HCT116 (cell line): ENCODE measurements around the gene CPNE8. TPM values are rescaled to one million over a fixed set of nuclear protein-coding genes. Genes with fewer than 3 reads are reported as not detected.

Source experiments
- ATAC-seq: fragments of 200-7000 bp; cut with Tn5 transposase; 2 replicates; pipeline ENCODE4 v1.9.1; 2020; ENCODE audit warnings: mild to moderate bottlenecking, moderate library complexity
- BruUV-seq: library from RNA; stranded (reverse); fragments of 400-500 nt; replicated peaks from 2 replicates; lab custom pipeline; 2021; lab: Mats Ljungman, UMichigan
- CTCF ChIA-PET: fragments of 300-600 bp; sonication (Branson Sonifier 250); formaldehyde crosslinking; loops from one replicate; lab custom pipeline; 2021; ENCODE audit warnings: antibody characterized with exemption; lab: Charles Lee
- POLR2A ChIA-PET: fragments of 300-600, 350-600 bp; sonication (Branson Sonifier 250); formaldehyde crosslinking; loops from one replicate; lab custom pipeline; 2021; ENCODE audit warnings: antibody characterized with exemption; lab: Charles Lee
- RAD21 ChIA-PET, 2 experiments: fragments of 300-600 bp; sonication (Branson Sonifier 250); formaldehyde crosslinking; loops; one replicate each; lab custom pipeline; 2023; ENCODE audit warnings: low total read pairs in 2 of 2; ENCODE audit not compliant: uncharacterized antibody in 2 of 2, unreplicated experiment in 2 of 2, low non-redundant PET in 1 of 2; lab: Charles Lee
- DNase-seq: peaks from one replicate; pipeline ENCODE4 v3.0.0-alpha.2; 2010; ENCODE audit warnings: low read depth, low spot score
- H2AFZ ChIP-seq: fragments of 200-600 bp; shearing (Covaris generic), sonication (generic); 2 replicates; pipeline ENCODE4 v1.6.1; 2017; ENCODE audit warnings: low read depth, mixed run types, mixed read lengths, antibody characterized with exemption, low read length; ENCODE audit not compliant: poor library complexity, severe bottlenecking
- H3K27ac ChIP-seq: 2 replicates; pipeline ENCODE4 v1.5.1; 2012; ENCODE audit warnings: low read depth, low read length
- H3K27me3 ChIP-seq: fragments of 200-600 bp; sonication (generic); 2 replicates; pipeline ENCODE4 v1.6.1; 2016; ENCODE audit warnings: mixed run types, low read length, mixed read lengths; ENCODE audit not compliant: insufficient read depth
- H3K36me3 ChIP-seq, 2 experiments: fragments of 200-500 bp in 1 of 2; fragments of 200-600 bp in 1 of 2; sonication (Bioruptor generic) in 1 of 2; sonication (generic) in 1 of 2; 2 replicates each; pipeline versions ENCODE4 v1.5.1 to v1.6.1; 2014 to 2016; ENCODE audit warnings: low read length in 2 of 2, inconsistent platforms in 1 of 2, mixed read lengths in 1 of 2, mixed run types in 1 of 2; ENCODE audit not compliant: insufficient read depth in 2 of 2, control insufficient read depth in 1 of 2
- H3K4me1 ChIP-seq, 2 experiments: fragments of 200-600 bp in 1 of 2; sonication (generic) in 1 of 2; 2 replicates each; pipeline versions ENCODE4 v1.5.1 to v1.6.1; 2012 to 2017; ENCODE audit warnings: low read length in 2 of 2, inconsistent platforms in 1 of 2, mild to moderate bottlenecking in 1 of 2, mixed read lengths in 1 of 2, mixed run types in 1 of 2, moderate library complexity in 1 of 2; ENCODE audit not compliant: insufficient read depth in 2 of 2, control insufficient read depth in 1 of 2
- H3K4me2 ChIP-seq: fragments of 200-600 bp; sonication (generic); 2 replicates; pipeline ENCODE4 v1.6.1; 2017; ENCODE audit warnings: mixed run types, low read length, mixed read lengths
- H3K4me3 ChIP-seq, 2 experiments: fragments of 200-600 bp in 1 of 2; sonication (generic) in 1 of 2; replicated peaks in 1 of 2; 2 replicates each; pipeline ENCODE4 v1.5.1; 2011 to 2016; ENCODE audit warnings: low read length in 2 of 2, control low read depth in 1 of 2, low read depth in 1 of 2, mild to moderate bottlenecking in 1 of 2, mixed read lengths in 1 of 2, mixed run types in 1 of 2
- H3K79me2 ChIP-seq: fragments of 200-600 bp; sonication (generic); 2 replicates; pipeline ENCODE4 v1.6.1; 2017; ENCODE audit warnings: mild to moderate bottlenecking, mixed run types, low read length, moderate library complexity, mixed read lengths; ENCODE audit not compliant: insufficient read depth
- H3K9ac ChIP-seq: fragments of 200-600 bp; sonication (generic); 2 replicates; pipeline ENCODE4 v1.6.1; 2016; ENCODE audit warnings: low read length, mixed read lengths
- H3K9me2 ChIP-seq: fragments of 200-600 bp; sonication (generic), shearing (Covaris generic); 2 replicates; pipeline ENCODE4 v1.6.1; 2017; ENCODE audit warnings: mixed run types, mild to moderate bottlenecking, moderate library complexity; ENCODE audit not compliant: insufficient read depth
- H3K9me3 ChIP-seq, 2 experiments: fragments of 200-500 bp in 1 of 2; fragments of 200-600 bp in 1 of 2; sonication (Bioruptor generic) in 1 of 2; sonication (generic) in 1 of 2; 2 replicates each; pipeline ENCODE4 v1.6.1; 2014 to 2017; ENCODE audit warnings: low read length in 2 of 2, mixed read lengths in 2 of 2, inconsistent platforms in 1 of 2, low read depth in 1 of 2, mild to moderate bottlenecking in 1 of 2, mixed run types in 1 of 2, moderate library complexity in 1 of 2; ENCODE audit not compliant: control insufficient read depth in 1 of 2, insufficient read depth in 1 of 2
- H4K20me1 ChIP-seq: fragments of 200-600 bp; sonication (generic), shearing (Covaris generic); 2 replicates; pipeline ENCODE4 v1.6.1; 2017; ENCODE audit warnings: mixed run types, mild to moderate bottlenecking, moderate library complexity; ENCODE audit not compliant: insufficient read depth
- CBX3 ChIP-seq: IDR thresholded peaks from 2 replicates; pipeline ENCODE4 v1.6.1; 2012; ENCODE audit warnings: low read depth
- CEBPB ChIP-seq: IDR thresholded peaks from 2 replicates; pipeline ENCODE4 v1.6.1; 2012; ENCODE audit warnings: low read depth
- EGR1 ChIP-seq: IDR thresholded peaks from 2 replicates; pipeline ENCODE4 v1.6.1; 2012; ENCODE audit warnings: low read depth
- ELF1 ChIP-seq: IDR thresholded peaks from 2 replicates; pipeline ENCODE4 v1.6.1; 2012; ENCODE audit warnings: low read depth, borderline replicate concordance
- EZH2phosphoT487 ChIP-seq: fragments of 200-600 bp; IDR thresholded peaks from 2 replicates; pipeline ENCODE4 v1.6.1; 2018; ENCODE audit warnings: antibody characterized with exemption, borderline replicate concordance
- FOSL1 ChIP-seq: IDR thresholded peaks from 2 replicates; pipeline ENCODE4 v1.6.1; 2012; ENCODE audit warnings: low read depth
- RAD21 ChIP-seq: IDR thresholded peaks from 2 replicates; pipeline ENCODE4 v1.6.1; 2012; ENCODE audit warnings: low read depth, mild to moderate bottlenecking
- REST ChIP-seq: IDR thresholded peaks from 2 replicates; pipeline ENCODE4 v1.6.1; 2012; ENCODE audit warnings: low read depth
- SIN3A ChIP-seq: IDR thresholded peaks from 2 replicates; pipeline ENCODE4 v1.6.1; 2012; ENCODE audit warnings: low read depth
- SRF ChIP-seq: IDR thresholded peaks from 2 replicates; pipeline ENCODE4 v1.6.1; 2012; ENCODE audit warnings: low read depth
- TCF7L2 ChIP-seq: IDR thresholded peaks from 2 replicates; pipeline ENCODE4 v1.7.0; 2011; ENCODE audit warnings: borderline replicate concordance, inconsistent platforms; ENCODE audit not compliant: insufficient read depth, insufficient read length; ENCODE audit errors: extremely low read depth
- YY1 ChIP-seq: IDR thresholded peaks from 2 replicates; pipeline ENCODE4 v1.6.1; 2011; ENCODE audit warnings: low read length, low read depth, moderate library complexity, mild to moderate bottlenecking; ENCODE audit not compliant: insufficient replicate concordance; ENCODE audit errors: extremely low read depth
- intact Hi-C: fragments of 100-400 bp; cut with micrococcal nuclease; formaldehyde crosslinking; loops from 2 replicates; pipeline ENCODE4 v1.10.0; 2022
- total RNA-seq: library from RNA; stranded (reverse); gene quantifications from one replicate; pipeline ENCODE4 v1.2.1, GENCODE V29; 2021; ENCODE audit not compliant: unreplicated experiment
- TF ChIP-seq, protein P1 (sequence below): IDR thresholded peaks from 2 replicates; pipeline ENCODE4 v1.6.1; 2011; ENCODE audit warnings: mild to moderate bottlenecking, low read length, moderate library complexity; ENCODE audit not compliant: insufficient replicate concordance; ENCODE audit errors: extremely low read depth
- TF ChIP-seq, protein P2 (sequence below), 3 experiments: fragments of 200-600 bp in 1 of 3; sonication (generic) in 1 of 3; IDR thresholded peaks in 2 of 3; conservative IDR thresholded peaks in 1 of 3; 2 replicates each; pipeline ENCODE4 v1.5.1; 2012 to 2017; ENCODE audit warnings: low read depth in 2 of 3, low read length in 2 of 3, antibody characterized with exemption in 1 of 3, borderline replicate concordance in 1 of 3, control low read depth in 1 of 3, mild to moderate bottlenecking in 1 of 3, mixed read lengths in 1 of 3, mixed run types in 1 of 3, moderate library complexity in 1 of 3; ENCODE audit not compliant: insufficient read depth in 1 of 3
- TF ChIP-seq, protein P3 (sequence below): IDR thresholded peaks from 2 replicates; pipeline ENCODE4 v1.6.1; 2012

CPNE8 gene
- total RNA-seq, 1 experiment from 2014 or later: 14.2 TPM

GRCh38 chr12:38831715-38832114 lies 73.7 kb downstream of the CPNE8 start:
- no peaks in the 10 kb centered on the region for H3K4me1 ChIP-seq

More at GRCh38 chr12:38831715-38832114, 73.7 kb downstream of the CPNE8 start:
- Histone ChIP-seq H3K9me3 (no peaks in the 10 kb centered on the region), H3K36me3 (no peaks in the 10 kb centered on the region), H4K20me1 (no peaks in the 10 kb centered on the region), H3K9ac (no peak overlapping the region), H3K4me2 (no peak overlapping the region), H3K27ac (no peak overlapping the region), H3K79me2 (no peaks in the 10 kb centered on the region), H2AFZ (no peak overlapping the region), H3K27me3 (no peaks in the 10 kb centered on the region), H3K4me3 (no peak overlapping the region), H3K9me2 (no peaks in the 10 kb centered on the region)
- ChIA-PET POLR2A (no interaction called here), CTCF (no interaction called here), RAD21 (no interaction called here)
- ATAC-seq (no peak), DNase-seq (no peak)
- TF ChIP-seq EZH2phosphoT487 (no peak), TCF7L2 (no peak), SIN3A (no peak), SRF (no peak), REST (no peak), FOSL1 (no peak), CEBPB (no peak), ELF1 (no peak), EGR1 (no peak), CBX3 (no peak), YY1 (no peak), RAD21 (no peak)
- TF ChIP-seq, protein P1, sequence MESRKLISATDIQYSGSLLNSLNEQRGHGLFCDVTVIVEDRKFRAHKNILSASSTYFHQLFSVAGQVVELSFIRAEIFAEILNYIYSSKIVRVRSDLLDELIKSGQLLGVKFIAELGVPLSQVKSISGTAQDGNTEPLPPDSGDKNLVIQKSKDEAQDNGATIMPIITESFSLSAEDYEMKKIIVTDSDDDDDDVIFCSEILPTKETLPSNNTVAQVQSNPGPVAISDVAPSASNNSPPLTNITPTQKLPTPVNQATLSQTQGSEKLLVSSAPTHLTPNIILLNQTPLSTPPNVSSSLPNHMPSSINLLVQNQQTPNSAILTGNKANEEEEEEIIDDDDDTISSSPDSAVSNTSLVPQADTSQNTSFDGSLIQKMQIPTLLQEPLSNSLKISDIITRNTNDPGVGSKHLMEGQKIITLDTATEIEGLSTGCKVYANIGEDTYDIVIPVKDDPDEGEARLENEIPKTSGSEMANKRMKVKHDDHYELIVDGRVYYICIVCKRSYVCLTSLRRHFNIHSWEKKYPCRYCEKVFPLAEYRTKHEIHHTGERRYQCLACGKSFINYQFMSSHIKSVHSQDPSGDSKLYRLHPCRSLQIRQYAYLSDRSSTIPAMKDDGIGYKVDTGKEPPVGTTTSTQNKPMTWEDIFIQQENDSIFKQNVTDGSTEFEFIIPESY: no peak
- TF ChIP-seq, protein P2, sequence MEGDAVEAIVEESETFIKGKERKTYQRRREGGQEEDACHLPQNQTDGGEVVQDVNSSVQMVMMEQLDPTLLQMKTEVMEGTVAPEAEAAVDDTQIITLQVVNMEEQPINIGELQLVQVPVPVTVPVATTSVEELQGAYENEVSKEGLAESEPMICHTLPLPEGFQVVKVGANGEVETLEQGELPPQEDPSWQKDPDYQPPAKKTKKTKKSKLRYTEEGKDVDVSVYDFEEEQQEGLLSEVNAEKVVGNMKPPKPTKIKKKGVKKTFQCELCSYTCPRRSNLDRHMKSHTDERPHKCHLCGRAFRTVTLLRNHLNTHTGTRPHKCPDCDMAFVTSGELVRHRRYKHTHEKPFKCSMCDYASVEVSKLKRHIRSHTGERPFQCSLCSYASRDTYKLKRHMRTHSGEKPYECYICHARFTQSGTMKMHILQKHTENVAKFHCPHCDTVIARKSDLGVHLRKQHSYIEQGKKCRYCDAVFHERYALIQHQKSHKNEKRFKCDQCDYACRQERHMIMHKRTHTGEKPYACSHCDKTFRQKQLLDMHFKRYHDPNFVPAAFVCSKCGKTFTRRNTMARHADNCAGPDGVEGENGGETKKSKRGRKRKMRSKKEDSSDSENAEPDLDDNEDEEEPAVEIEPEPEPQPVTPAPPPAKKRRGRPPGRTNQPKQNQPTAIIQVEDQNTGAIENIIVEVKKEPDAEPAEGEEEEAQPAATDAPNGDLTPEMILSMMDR (IDR thresholded peaks at IDR 0.05 in 2 of 3, conservative IDR thresholded peaks at IDR 0.05 in 1 of 3; ENCODE audit: borderline replicate concordance in 1 of 3, insufficient read depth in 1 of 3, low read depth in 2 of 3, low read length in 2 of 3): no peak
- TF ChIP-seq, protein P3, sequence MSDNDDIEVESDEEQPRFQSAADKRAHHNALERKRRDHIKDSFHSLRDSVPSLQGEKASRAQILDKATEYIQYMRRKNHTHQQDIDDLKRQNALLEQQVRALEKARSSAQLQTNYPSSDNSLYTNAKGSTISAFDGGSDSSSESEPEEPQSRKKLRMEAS: no peak
- BruUV-seq: no TSS peak
- intact Hi-C loops: no loop called here
